Left ventricle myocardium superior (tissue), 1 donor: ENCODE measurements around the gene CFDP1. TPM values are rescaled to one million over a fixed set of nuclear protein-coding genes. Genes with fewer than 3 reads are reported as not detected.
"Not testable (repeated sequence)": the region's sequence is repeated elsewhere in the genome, so short reads cannot be mapped to it uniquely, and the experiment has no call there.

Source experiments
- ATAC-seq: fragments of 200-7000 bp; cut with Tn5 transposase; one replicate; pipeline ENCODE4 v1.9.1; 2020; ENCODE audit warnings: mild to moderate bottlenecking, moderate library complexity
- DNase-seq: peaks from one replicate; pipeline ENCODE4 v3.0.0-alpha.2; 2020
- intact Hi-C: fragments of 100-400 bp; cut with micrococcal nuclease; formaldehyde crosslinking; loops from one replicate; pipeline ENCODE4 v1.11.0; 2022
- total RNA-seq: library from RNA; stranded (reverse); fragmentation: NEBNext Ultra II Directional; extraction: Animal tissue kit (Norgen Biotek cat#: 25700); gene quantifications from one replicate; pipeline ENCODE4 v1.2.1, GENCODE V29; 2021
- donor health status: DM: no; HTN: yes; CAD: no; lungs with severe emphysema.

CFDP1 gene
- total RNA-seq, 1 donor from 2014 or later = 24.7 TPM

GRCh38 chr16:75461575-75461974, 28.3 kb upstream of the CFDP1 start:
- ATAC-seq (no peak), DNase-seq (no peak)
- intact Hi-C loops = no loop called here

GRCh38 chr16:75460446-75460845, 27.1 kb upstream of the CFDP1 start:
- DNase-seq = no peak
- no peak for ATAC-seq
- intact Hi-C loops = no loop called here

- intact Hi-C loops = no loop called here
- DNase-seq (no peak), ATAC-seq (no peak)
These were observed 26.4 kb upstream of the CFDP1 start for GRCh38 chr16:75459691-75460090.

- DNase-seq (no peak), ATAC-seq (no peak)
- intact Hi-C loops = no loop called here
These were observed 25.1 kb upstream of the CFDP1 start for GRCh38 chr16:75458439-75458838.

GRCh38 chr16:75458029-75458428, 24.7 kb upstream of the CFDP1 start:
- DNase-seq (no peak), ATAC-seq (no peak)
- intact Hi-C loops = no loop called here

- intact Hi-C loops = no loop called here
These were observed 24.2 kb upstream of the CFDP1 start for GRCh38 chr16:75457485-75458021.

GRCh38 chr16:75456971-75457370, 23.7 kb upstream of the CFDP1 start:
- ATAC-seq (peak; percentile 70), DNase-seq (peak; percentile 40)
- intact Hi-C loops = no loop called here

More at GRCh38 chr16:75457485-75458021, 24.2 kb upstream of the CFDP1 start:
- ATAC-seq (no peak), DNase-seq (no peak)

GRCh38 chr16:75456486-75456885, 23.2 kb upstream of the CFDP1 start:
- ATAC-seq = peak; percentile 81
- intact Hi-C loops = not testable (repeated sequence)
- peak; percentile 34 for DNase-seq

- ATAC-seq = no peak
- no peak for DNase-seq
These were observed 22.4 kb upstream of the CFDP1 start for GRCh38 chr16:75455677-75456076.

GRCh38 chr16:75452464-75453190, 19.3 kb upstream of the CFDP1 start:
- ATAC-seq (peak; percentile 62), DNase-seq (no peak)
- intact Hi-C loops = no loop called here

More at GRCh38 chr16:75455677-75456076, 22.4 kb upstream of the CFDP1 start:
- intact Hi-C loops = no loop called here

- no peak for DNase-seq
- ATAC-seq = no peak
- intact Hi-C loops = no loop called here
These were observed 13.1 kb upstream of the CFDP1 start for GRCh38 chr16:75446416-75446815.

GRCh38 chr16:75445298-75445697, 12.0 kb upstream of the CFDP1 start:
- ATAC-seq (no peak), DNase-seq (no peak)
- intact Hi-C loops = no loop called here

- ATAC-seq (no peak), DNase-seq (no peak)
- intact Hi-C loops = no loop called here
These were observed 10.0 kb upstream of the CFDP1 start for GRCh38 chr16:75443298-75443697.

- DNase-seq = no peak
- intact Hi-C loops = no loop called here
- peak; percentile 81 for ATAC-seq
These were observed 570 bp upstream of the CFDP1 start for GRCh38 chr16:75433732-75434413.

GRCh38 chr16:75429621-75430403, 3.5 kb downstream of the CFDP1 start:
- no peak for ATAC-seq
- DNase-seq = no peak
- intact Hi-C loops = no loop called here

- DNase-seq, intact Hi-C loops, ATAC-seq: not testable (repeated sequence)
These were observed 6.8 kb downstream of the CFDP1 start for GRCh38 chr16:75426524-75426923.

GRCh38 chr16:75424105-75424762, 9.1 kb downstream of the CFDP1 start:
- ATAC-seq, intact Hi-C loops, DNase-seq: not testable (repeated sequence)

- ATAC-seq (peak; percentile 23), DNase-seq (no peak)
- intact Hi-C loops = no loop called here
These were observed 9.6 kb downstream of the CFDP1 start for GRCh38 chr16:75423723-75424104.

- intact Hi-C loops = no loop called here
- DNase-seq (no peak), ATAC-seq (no peak)
These were observed 11.5 kb downstream of the CFDP1 start for GRCh38 chr16:75421820-75422126.
